ENCODE measurements around the gene LAGE3. TPM values are rescaled to one million over a fixed set of nuclear protein-coding genes. Genes with fewer than 3 reads are reported as not detected.
A peak's percentile ranks its signal among the peaks of the same experiment; 100 is the strongest.

The LAGE3 gene
- total RNA-seq, 1 donor from 2014 or later = 20.0 TPM

GRCh38 chrX:154440623-154441357, 38.3 kb downstream of the LAGE3 start:
- no peak for FAIRE-seq
- H3K9me3 Mint-ChIP-seq (ENCODE audit: unreplicated experiment) = no peaks in the 10 kb centered on the region

GRCh38 chrX:154439841-154440240, 39.2 kb downstream of the LAGE3 start:
- H3K4me2 ChIP-seq (ENCODE audit: low read length) = no peak overlapping the region
- H3K9me3 ChIP-seq (ENCODE audit: insufficient read depth, low read depth, low read length) = no peaks in the 10 kb centered on the region
- no peak overlapping the region for H3K9ac ChIP-seq (ENCODE audit: low read length)

More at GRCh38 chrX:154440623-154441357, 38.3 kb downstream of the LAGE3 start:
- Mint-ChIP-seq H3K4me1 (ENCODE audit: low read depth, unreplicated experiment) (no peaks in the 10 kb centered on the region), H3K27ac (ENCODE audit: unreplicated experiment) (peak overlapping the region; percentile 53), H3K36me3 (ENCODE audit: low read depth, unreplicated experiment) (peaks cover 1% of the 10 kb centered on the region), H3K27me3 (ENCODE audit: low read depth, unreplicated experiment) (no peaks in the 10 kb centered on the region), H3K4me3 (ENCODE audit: unreplicated experiment) (no peak overlapping the region)
- Histone ChIP-seq H3K4me1 (ENCODE audit: insufficient read depth, low read length) (peaks cover 21% of the 10 kb centered on the region), H3K4me3 (ENCODE audit: insufficient read depth, low read depth, low read length) (no peak overlapping the region), H3K9ac (ENCODE audit: low read length) (no peak overlapping the region), H3K9me3 (ENCODE audit: insufficient read depth, low read depth, low read length) (no peaks in the 10 kb centered on the region), H2AFZ (ENCODE audit: low read depth, low read length) (no peak overlapping the region), H4K20me1 (ENCODE audit: insufficient read depth, low read length) (peaks cover 51% of the 10 kb centered on the region), H3K27me3 (ENCODE audit: insufficient read depth, low read length) (no peaks in the 10 kb centered on the region), H3K79me2 (ENCODE audit: insufficient read depth, low read length) (peaks cover 63% of the 10 kb centered on the region), H3K36me3 (ENCODE audit: insufficient read depth, low read length) (peaks cover 4% of the 10 kb centered on the region), H3K27ac (ENCODE audit: low read depth, low read length) (no peak overlapping the region), H3K4me2 (ENCODE audit: low read length) (no peak overlapping the region)
- no peak for DNase-seq (ENCODE audit: low read depth)
- TF ChIP-seq, protein P1, sequence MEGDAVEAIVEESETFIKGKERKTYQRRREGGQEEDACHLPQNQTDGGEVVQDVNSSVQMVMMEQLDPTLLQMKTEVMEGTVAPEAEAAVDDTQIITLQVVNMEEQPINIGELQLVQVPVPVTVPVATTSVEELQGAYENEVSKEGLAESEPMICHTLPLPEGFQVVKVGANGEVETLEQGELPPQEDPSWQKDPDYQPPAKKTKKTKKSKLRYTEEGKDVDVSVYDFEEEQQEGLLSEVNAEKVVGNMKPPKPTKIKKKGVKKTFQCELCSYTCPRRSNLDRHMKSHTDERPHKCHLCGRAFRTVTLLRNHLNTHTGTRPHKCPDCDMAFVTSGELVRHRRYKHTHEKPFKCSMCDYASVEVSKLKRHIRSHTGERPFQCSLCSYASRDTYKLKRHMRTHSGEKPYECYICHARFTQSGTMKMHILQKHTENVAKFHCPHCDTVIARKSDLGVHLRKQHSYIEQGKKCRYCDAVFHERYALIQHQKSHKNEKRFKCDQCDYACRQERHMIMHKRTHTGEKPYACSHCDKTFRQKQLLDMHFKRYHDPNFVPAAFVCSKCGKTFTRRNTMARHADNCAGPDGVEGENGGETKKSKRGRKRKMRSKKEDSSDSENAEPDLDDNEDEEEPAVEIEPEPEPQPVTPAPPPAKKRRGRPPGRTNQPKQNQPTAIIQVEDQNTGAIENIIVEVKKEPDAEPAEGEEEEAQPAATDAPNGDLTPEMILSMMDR (IDR thresholded peaks at IDR 0.05; ENCODE audit: insufficient read depth, low read depth, low read length) = no peak
- no peak for TF ChIP-seq EZH2 (IDR thresholded peaks at IDR 0.05; ENCODE audit: insufficient read depth, low read length)

More at GRCh38 chrX:154439841-154440240, 39.2 kb downstream of the LAGE3 start:
- Histone ChIP-seq H4K20me1 (ENCODE audit: insufficient read depth, low read length) (peaks cover 43% of the 10 kb centered on the region), H3K4me3 (ENCODE audit: insufficient read depth, low read depth, low read length) (no peak overlapping the region), H3K4me1 (ENCODE audit: insufficient read depth, low read length) (peaks cover 12% of the 10 kb centered on the region), H3K79me2 (ENCODE audit: insufficient read depth, low read length) (peaks cover 54% of the 10 kb centered on the region), H3K27ac (ENCODE audit: low read depth, low read length) (no peak overlapping the region), H3K36me3 (ENCODE audit: insufficient read depth, low read length) (peaks cover 4% of the 10 kb centered on the region), H2AFZ (ENCODE audit: low read depth, low read length) (no peak overlapping the region), H3K27me3 (ENCODE audit: insufficient read depth, low read length) (no peaks in the 10 kb centered on the region)
- no peak overlapping the region for H3K4me3 Mint-ChIP-seq (ENCODE audit: unreplicated experiment)
- DNase-seq (ENCODE audit: low read depth) = no peak
- H3K9me3 Mint-ChIP-seq (ENCODE audit: unreplicated experiment) = no peaks in the 10 kb centered on the region
- no peaks in the 10 kb centered on the region for H3K27me3 Mint-ChIP-seq (ENCODE audit: low read depth, unreplicated experiment)
- peaks cover 1% of the 10 kb centered on the region for H3K36me3 Mint-ChIP-seq (ENCODE audit: low read depth, unreplicated experiment)
- no peak for FAIRE-seq
- no peaks in the 10 kb centered on the region for H3K4me1 Mint-ChIP-seq (ENCODE audit: low read depth, unreplicated experiment)
- no peak overlapping the region for H3K27ac Mint-ChIP-seq (ENCODE audit: unreplicated experiment)
- TF ChIP-seq, protein P1 (IDR thresholded peaks at IDR 0.05; ENCODE audit: insufficient read depth, low read depth, low read length) = no peak
- TF ChIP-seq EZH2 (IDR thresholded peaks at IDR 0.05; ENCODE audit: insufficient read depth, low read length) = no peak
